GM19395 (cell line): ENCODE results near the gene CYLC2.

Experiments used
- ATAC-seq: cut with Tn5 transposase; IDR thresholded peaks from one replicate; pipeline ENCODE4 v1.9.1; 2021; ENCODE audit warnings: mild to moderate bottlenecking, moderate library complexity; ENCODE audit not compliant: unreplicated experiment

Gene CYLC2

GRCh38 chr9:102995033-102995432 is at the start of gene CYLC2:
Gene CYLC2 (plus strand): TSS chr9:102995333. CDS start chr9:102995381, 48 bp downstream.
- no peak for ATAC-seq

GRCh38 chr9:102950346-102950745 is 44.8 kb upstream of the CYLC2 start:
- no peak for ATAC-seq

- ATAC-seq = no peak
Measured at GRCh38 chr9:102966999-102967398, 28.1 kb upstream of the CYLC2 start.

- ATAC-seq = no peak
Measured at GRCh38 chr9:102967979-102968378, 27.2 kb upstream of the CYLC2 start.

GRCh38 chr9:102972780-102973179 is 22.4 kb upstream of the CYLC2 start:
- ATAC-seq = no peak

GRCh38 chr9:102974530-102974929 is 20.6 kb upstream of the CYLC2 start:
- ATAC-seq = no peak

GRCh38 chr9:102975251-102975650 is 19.9 kb upstream of the CYLC2 start:
- no peak for ATAC-seq

- ATAC-seq = no peak
Measured at GRCh38 chr9:102985162-102985895, 9.8 kb upstream of the CYLC2 start.

GRCh38 chr9:102986425-102986824 is 8.7 kb upstream of the CYLC2 start:
- no peak for ATAC-seq

- no peak for ATAC-seq
Measured at GRCh38 chr9:103003689-103004088, 8.6 kb downstream of the CYLC2 start.

- ATAC-seq = no peak
Measured at GRCh38 chr9:103014242-103014641, 19.1 kb downstream of the CYLC2 start.

GRCh38 chr9:103025796-103026195 is 30.7 kb downstream of the CYLC2 start:
- ATAC-seq = no peak

GRCh38 chr9:103037508-103038477 is 42.7 kb downstream of the CYLC2 start:
- ATAC-seq = no peak

GRCh38 chr9:103041961-103042360 is 46.8 kb downstream of the CYLC2 start:
- no peak for ATAC-seq
